Measurements from ENCODE around the gene PCSK2. TPM values are rescaled to one million over a fixed set of nuclear protein-coding genes. Genes with fewer than 3 reads are reported as not detected.

The PCSK2 gene
- total RNA-seq, 1 donor: not detected

- Histone ChIP-seq H3K79me2 (ENCODE audit: insufficient read depth, low read length) (no peaks in the 10 kb centered on the region), H3K4me3 (ENCODE audit: insufficient read depth, low read length) (no peak overlapping the region), H2AFZ (ENCODE audit: low read length) (no peak overlapping the region), H3K27ac (ENCODE audit: low read depth, low read length) (no peak overlapping the region), H3K36me3 (ENCODE audit: insufficient read depth, low read length) (no peaks in the 10 kb centered on the region), H3K9me3 (ENCODE audit: low read depth, low read length) (no peaks in the 10 kb centered on the region), H3K4me1 (ENCODE audit: insufficient read depth, low read length) (no peaks in the 10 kb centered on the region), H3K27me3 (ENCODE audit: insufficient read depth, low read length) (no peaks in the 10 kb centered on the region), H3K4me2 (ENCODE audit: insufficient read depth, low read length) (no peak overlapping the region), H4K20me1 (ENCODE audit: insufficient read depth, low read length) (no peaks in the 10 kb centered on the region)
- TF ChIP-seq CTCF (IDR thresholded peaks at IDR 0.05; ENCODE audit: extremely low read depth, low read depth, low read length): no peak
- no peak for DNase-seq (ENCODE audit: insufficient read length, low spot score, missing footprints)
Measured at GRCh38 chr20:17300113-17300512, 73.3 kb downstream of the PCSK2 start.

- no peaks in the 10 kb centered on the region for H3K4me1 ChIP-seq (ENCODE audit: insufficient read depth, low read length)
- H3K4me2 ChIP-seq (ENCODE audit: insufficient read depth, low read length): no peak overlapping the region
- no peaks in the 10 kb centered on the region for H3K79me2 ChIP-seq (ENCODE audit: insufficient read depth, low read length)
- H2AFZ ChIP-seq (ENCODE audit: low read length): no peak overlapping the region
- no peaks in the 10 kb centered on the region for H3K27me3 ChIP-seq (ENCODE audit: insufficient read depth, low read length)
- H3K4me3 ChIP-seq (ENCODE audit: insufficient read depth, low read length): no peak overlapping the region
- no peak for DNase-seq (ENCODE audit: insufficient read length, low spot score, missing footprints)
- no peak for TF ChIP-seq CTCF (IDR thresholded peaks at IDR 0.05; ENCODE audit: extremely low read depth, low read depth, low read length)
- no peak overlapping the region for H3K27ac ChIP-seq (ENCODE audit: low read depth, low read length)
- no peaks in the 10 kb centered on the region for H3K9me3 ChIP-seq (ENCODE audit: low read depth, low read length)
- no peaks in the 10 kb centered on the region for H3K36me3 ChIP-seq (ENCODE audit: insufficient read depth, low read length)
- H4K20me1 ChIP-seq (ENCODE audit: insufficient read depth, low read length): no peaks in the 10 kb centered on the region
Measured at GRCh38 chr20:17304774-17305173, 77.9 kb downstream of the PCSK2 start.

GRCh38 chr20:17306427-17306826 is 79.6 kb downstream of the PCSK2 start:
- Histone ChIP-seq H3K4me1 (ENCODE audit: insufficient read depth, low read length) (no peaks in the 10 kb centered on the region), H4K20me1 (ENCODE audit: insufficient read depth, low read length) (no peaks in the 10 kb centered on the region), H3K79me2 (ENCODE audit: insufficient read depth, low read length) (no peaks in the 10 kb centered on the region), H3K27ac (ENCODE audit: low read depth, low read length) (no peak overlapping the region), H3K36me3 (ENCODE audit: insufficient read depth, low read length) (no peaks in the 10 kb centered on the region), H3K27me3 (ENCODE audit: insufficient read depth, low read length) (no peaks in the 10 kb centered on the region), H2AFZ (ENCODE audit: low read length) (no peak overlapping the region), H3K4me2 (ENCODE audit: insufficient read depth, low read length) (no peak overlapping the region), H3K9me3 (ENCODE audit: low read depth, low read length) (no peaks in the 10 kb centered on the region), H3K4me3 (ENCODE audit: insufficient read depth, low read length) (no peak overlapping the region)
- no peak for TF ChIP-seq CTCF (IDR thresholded peaks at IDR 0.05; ENCODE audit: extremely low read depth, low read depth, low read length)
- DNase-seq (ENCODE audit: insufficient read length, low spot score, missing footprints): no peak

GRCh38 chr20:17314264-17314663 is 87.4 kb downstream of the PCSK2 start:
- no peaks in the 10 kb centered on the region for H4K20me1 ChIP-seq (ENCODE audit: insufficient read depth, low read length)
- peaks cover 17% of the 10 kb centered on the region for H3K27me3 ChIP-seq (ENCODE audit: insufficient read depth, low read length)
- no peak for TF ChIP-seq CTCF (IDR thresholded peaks at IDR 0.05; ENCODE audit: extremely low read depth, low read depth, low read length)
- no peaks in the 10 kb centered on the region for H3K36me3 ChIP-seq (ENCODE audit: insufficient read depth, low read length)
- DNase-seq (ENCODE audit: insufficient read length, low spot score, missing footprints): no peak
- no peak overlapping the region for H3K4me3 ChIP-seq (ENCODE audit: insufficient read depth, low read length)
- no peak overlapping the region for H3K4me2 ChIP-seq (ENCODE audit: insufficient read depth, low read length)
- no peak overlapping the region for H3K27ac ChIP-seq (ENCODE audit: low read depth, low read length)
- no peak overlapping the region for H2AFZ ChIP-seq (ENCODE audit: low read length)
- H3K9me3 ChIP-seq (ENCODE audit: low read depth, low read length): no peaks in the 10 kb centered on the region
- H3K79me2 ChIP-seq (ENCODE audit: insufficient read depth, low read length): no peaks in the 10 kb centered on the region
- H3K4me1 ChIP-seq (ENCODE audit: insufficient read depth, low read length): no peaks in the 10 kb centered on the region

Measured in osteoblast (primary cell).